HG03442 (cell line): Measurements from ENCODE around the gene EIF3A.
A peak's percentile ranks its signal among the peaks of the same experiment; 100 is the strongest.
"Not testable (repeated sequence)": the region's sequence is repeated elsewhere in the genome, so short reads cannot be mapped to it uniquely, and the experiment has no call there.

Experiments
- ATAC-seq: cut with Tn5 transposase; IDR thresholded peaks from one replicate; pipeline ENCODE4 v1.9.1; 2021; ENCODE audit warnings: mild to moderate bottlenecking, moderate library complexity; ENCODE audit not compliant: unreplicated experiment

Gene EIF3A

GRCh38 chr10:119049777-119050176, 30.8 kb downstream of the EIF3A start:
- ATAC-seq = no peak

GRCh38 chr10:119049361-119049760, 31.3 kb downstream of the EIF3A start:
- ATAC-seq = no peak

GRCh38 chr10:119045561-119045960, 35.1 kb downstream of the EIF3A start:
- no peak for ATAC-seq

- ATAC-seq = no peak
Observed at GRCh38 chr10:119042169-119042568, 38.4 kb downstream of the EIF3A start.

- ATAC-seq = no peak
Observed at GRCh38 chr10:119041326-119041725, 39.3 kb downstream of the EIF3A start.

GRCh38 chr10:119039161-119039560, 41.5 kb downstream of the EIF3A start:
- no peak for ATAC-seq

- ATAC-seq = no peak
Observed at GRCh38 chr10:119031496-119032059, 49.0 kb downstream of the EIF3A start.

GRCh38 chr10:119030421-119031250, 50.0 kb downstream of the EIF3A start:
- peak; percentile 44 for ATAC-seq

- ATAC-seq = peak; percentile 10
Observed at GRCh38 chr10:119029613-119030420, 50.8 kb downstream of the EIF3A start, which contains the start of gene NANOS1. TSS of gene NANOS1 (plus strand) at chr10:119029714. CDS start at chr10:119029802, 88 bp downstream.

- peak; percentile 61 for ATAC-seq
Observed at GRCh38 chr10:119028900-119029612, 51.6 kb downstream of the EIF3A start.

GRCh38 chr10:119028445-119028899, 52.1 kb downstream of the EIF3A start:
- ATAC-seq = not testable (repeated sequence)

GRCh38 chr10:119026301-119027110, 54.1 kb downstream of the EIF3A start:
- no peak for ATAC-seq

- ATAC-seq = no peak
Observed at GRCh38 chr10:119025776-119026175, 54.8 kb downstream of the EIF3A start.

- no peak for ATAC-seq
Observed at GRCh38 chr10:119025336-119025735, 55.3 kb downstream of the EIF3A start.

- no peak for ATAC-seq
Observed at GRCh38 chr10:119024882-119025281, 55.7 kb downstream of the EIF3A start.

GRCh38 chr10:119023553-119023868, 57.1 kb downstream of the EIF3A start:
- ATAC-seq = no peak

- no peak for ATAC-seq
Observed at GRCh38 chr10:119022846-119023552, 57.6 kb downstream of the EIF3A start.

- no peak for ATAC-seq
Observed at GRCh38 chr10:119020627-119020946, 60.0 kb downstream of the EIF3A start.

GRCh38 chr10:119007211-119007574, 73.4 kb downstream of the EIF3A start:
- ATAC-seq = no peak
